ENCODE data around the gene ACIN1.
"Not testable (repeated sequence)": the region's sequence is repeated elsewhere in the genome, so short reads cannot be mapped to it uniquely, and the experiment has no call there.

ACIN1 gene

DNA sequence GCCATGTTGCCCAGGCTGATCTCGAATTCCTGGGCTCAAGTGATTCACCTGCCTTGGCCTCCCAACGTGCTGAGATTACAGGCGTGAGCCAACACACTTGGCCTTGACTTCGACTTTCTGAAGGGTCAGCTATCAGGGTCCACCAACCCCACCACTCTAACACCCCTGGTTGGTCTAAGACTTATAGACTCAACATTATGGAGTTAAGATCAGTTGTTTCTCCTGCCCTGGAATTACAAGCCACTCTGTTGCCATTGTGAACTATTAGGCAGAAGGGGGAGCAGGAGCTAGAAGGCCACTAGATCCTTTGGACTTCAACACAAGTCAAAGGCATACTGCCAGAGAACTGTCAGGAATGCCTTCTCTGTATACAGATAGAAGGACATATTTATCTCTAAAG, 54.8 kb downstream of the ACIN1 start:
- no peak for DNase-seq

DNA sequence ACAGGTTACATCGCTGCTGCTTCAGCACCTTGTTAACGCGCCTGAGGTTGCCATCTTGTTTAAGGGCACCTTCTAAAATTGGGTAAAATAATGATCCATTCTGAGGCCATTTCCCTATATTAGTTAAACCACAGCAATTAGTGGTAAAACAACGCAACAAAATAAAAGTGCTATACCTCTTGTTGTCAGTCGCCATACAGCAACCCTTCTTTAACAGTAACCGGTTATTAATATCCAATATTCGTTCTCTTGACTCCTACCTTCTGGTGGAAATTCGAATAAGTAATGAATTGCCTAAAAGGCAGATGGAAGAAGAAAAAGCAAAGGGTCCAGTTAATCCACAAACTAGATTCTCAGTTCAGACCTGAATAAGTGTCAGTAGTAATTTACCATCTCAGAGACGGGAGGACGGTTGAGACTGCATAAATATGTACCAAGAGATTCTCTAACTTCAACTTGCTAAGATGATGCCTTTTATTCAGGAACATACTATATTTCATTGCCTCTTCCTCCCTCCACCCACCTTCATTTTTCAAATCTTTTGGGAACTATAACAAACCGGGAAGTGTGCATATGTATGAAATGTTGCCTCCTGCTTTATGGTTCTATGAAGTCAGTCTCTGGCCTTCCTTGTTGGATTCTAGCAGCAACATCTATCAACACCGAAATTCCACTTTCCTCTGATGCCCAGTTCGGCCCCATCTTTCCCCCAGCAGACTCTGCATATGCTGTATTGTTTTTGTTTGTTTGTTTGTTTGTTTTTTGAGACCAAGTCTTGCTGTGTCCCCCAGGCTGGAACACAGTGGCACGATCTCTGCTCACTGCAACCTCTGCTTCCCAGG, 59.4 kb downstream of the ACIN1 start:
- DNase-seq = no peak

DNA sequence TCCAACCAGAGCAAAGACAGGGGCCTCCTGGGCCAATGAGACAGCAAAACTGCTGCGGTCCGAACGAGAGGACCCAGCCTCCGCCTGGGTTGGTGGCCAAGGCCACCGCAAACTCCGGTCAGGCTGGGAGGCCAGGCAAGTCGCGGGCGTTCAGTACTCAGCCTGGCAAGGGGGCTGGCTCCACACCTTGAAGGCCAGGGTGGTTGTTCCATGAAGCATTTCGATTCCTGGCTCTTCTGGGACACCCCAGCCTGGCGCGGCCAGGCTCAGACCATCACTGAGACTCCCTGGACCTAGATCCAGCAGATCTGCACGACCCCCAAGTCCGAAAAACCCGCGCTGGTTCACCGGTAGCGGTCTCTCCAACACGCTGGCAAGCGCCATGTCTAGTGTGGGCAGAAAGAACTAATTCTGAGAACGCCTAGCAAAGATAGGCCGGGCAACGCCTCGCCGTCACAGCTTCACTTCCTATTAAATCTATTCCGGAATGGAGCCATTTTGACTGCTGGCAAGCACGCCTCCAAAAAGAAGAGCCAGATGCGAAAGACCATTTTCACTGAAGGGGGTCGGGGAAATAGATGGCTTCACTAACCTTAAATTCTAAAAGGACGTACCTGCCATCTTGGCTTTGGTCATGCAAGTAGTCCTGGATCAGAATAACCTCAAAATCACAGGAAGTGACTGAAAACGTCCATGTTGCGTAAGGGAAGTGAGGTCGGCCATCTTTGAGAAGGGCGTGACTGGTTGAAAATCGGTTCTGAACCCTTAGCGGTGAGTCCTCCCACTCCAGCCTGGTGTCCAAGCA, 60.2 kb downstream of the ACIN1 start, which contains the start of gene PSMB5:
TSS of gene PSMB5 (minus strand) at position 403 of the 805 bp plus-strand sequence. CDS start at position 384, 19 bp downstream.
- no peak for DNase-seq

DNA sequence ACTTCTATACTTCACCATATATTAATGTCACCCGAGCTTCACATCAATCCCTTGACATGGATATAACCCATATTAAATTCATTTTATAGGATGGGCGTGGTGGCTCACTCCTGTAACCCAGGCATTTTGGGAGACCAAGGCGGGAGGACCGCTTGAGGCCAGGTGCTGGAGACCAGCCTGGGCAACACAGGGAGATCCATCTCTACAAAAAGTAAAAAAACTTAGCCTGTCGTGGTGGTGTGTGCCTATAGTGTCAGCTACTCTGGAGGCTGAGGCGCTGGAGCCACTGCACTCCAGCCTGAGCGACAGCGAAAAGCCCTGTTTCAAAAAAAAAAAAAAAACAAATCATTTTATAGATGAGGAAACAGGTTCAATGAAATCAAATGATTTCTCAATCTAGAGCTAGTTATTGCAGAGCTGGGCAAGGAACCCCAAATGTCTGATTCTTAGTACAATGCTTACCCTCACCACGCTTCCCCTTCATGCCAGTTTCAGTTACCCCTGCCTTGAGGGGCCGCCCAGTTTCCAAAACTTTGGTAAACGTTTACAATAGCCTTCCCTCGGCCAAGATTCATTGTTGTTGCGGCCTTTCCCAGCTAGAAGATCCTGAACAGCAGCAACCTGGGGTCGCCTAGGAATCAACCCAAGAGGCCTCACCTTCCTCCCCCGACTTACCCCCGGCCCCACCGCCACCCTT, 61.0 kb downstream of the ACIN1 start:
- DNase-seq = no peak

- DNase-seq = no peak
These were observed 61.6 kb downstream of the ACIN1 start for GRCh38 chr14:23033251-23033727.

DNA sequence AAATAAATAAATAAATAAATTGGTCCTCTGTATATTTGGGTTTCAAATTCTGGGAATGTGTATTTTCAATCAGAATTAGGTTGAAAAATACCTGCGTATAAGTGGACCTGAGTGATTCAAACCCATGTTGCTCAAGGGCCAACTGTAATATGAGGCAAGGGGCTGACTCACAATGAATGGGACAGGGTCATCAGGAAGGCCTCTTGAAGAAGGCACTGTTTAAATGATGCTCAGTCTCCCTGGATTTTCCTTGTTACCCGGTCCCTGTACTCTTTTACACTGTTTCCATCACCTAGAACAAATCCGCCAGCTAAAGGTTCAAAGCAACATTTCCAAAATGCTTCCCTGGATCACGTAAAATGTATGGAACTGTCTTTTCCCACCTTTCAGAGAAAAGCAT, 64.0 kb downstream of the ACIN1 start:
- DNase-seq = no peak

DNA sequence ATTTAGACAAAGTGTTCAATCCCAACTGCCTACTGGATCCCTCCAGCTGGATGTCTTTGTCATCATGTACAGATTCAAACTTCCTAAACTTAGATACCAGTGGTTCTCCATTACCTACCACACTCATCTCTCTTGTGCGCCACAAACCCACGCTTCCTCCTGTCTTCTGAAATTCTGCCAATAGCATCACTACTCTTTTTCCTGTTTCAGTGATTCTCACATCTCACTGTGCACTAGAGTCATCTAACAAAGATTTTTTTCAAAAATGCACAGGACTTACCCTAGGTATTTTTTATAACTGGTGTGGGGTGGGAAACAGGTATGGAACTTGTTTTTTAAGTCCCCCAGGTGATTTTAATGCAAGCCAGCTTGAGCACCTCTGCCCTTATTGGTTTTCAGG, 66.1 kb downstream of the ACIN1 start:
- DNase-seq = no peak

DNA sequence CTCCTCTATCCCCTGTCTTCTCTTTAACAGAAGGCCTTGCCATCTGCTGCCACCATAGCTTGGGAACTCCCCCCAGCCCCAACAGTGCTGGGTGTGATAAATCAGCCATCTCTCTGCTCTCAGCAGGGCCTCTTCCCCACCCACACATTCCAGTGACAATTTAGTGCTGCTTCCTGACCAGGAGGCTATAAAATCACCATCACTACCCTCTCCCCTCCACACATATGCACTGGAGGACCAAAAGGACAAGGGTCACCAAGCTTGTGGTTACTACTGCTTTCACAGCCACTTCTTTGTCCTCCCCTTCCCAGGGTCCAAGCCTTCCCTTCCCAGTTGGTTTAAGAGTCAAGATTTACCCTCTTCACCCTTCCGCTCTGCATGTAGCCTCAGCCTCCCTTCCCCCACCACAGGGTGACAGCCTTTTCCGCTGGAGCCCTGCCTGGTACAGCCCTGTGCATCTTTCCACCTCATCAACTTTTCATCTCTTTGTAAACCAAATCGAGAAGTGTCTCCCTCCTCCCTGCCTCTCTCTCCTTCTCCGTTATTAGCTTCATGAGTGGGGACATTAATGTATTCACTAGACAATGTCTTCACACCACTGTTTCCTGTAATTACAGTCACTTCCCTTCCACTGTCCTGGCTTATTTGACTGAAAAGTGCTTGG, 69.7 kb downstream of the ACIN1 start:
- no peak for DNase-seq

GRCh38 chr14:23024612-23025075, 70.3 kb downstream of the ACIN1 start:
- DNase-seq = no peak

- DNase-seq = no peak
These were observed 71.2 kb downstream of the ACIN1 start for GRCh38 chr14:23023795-23024152.

DNA sequence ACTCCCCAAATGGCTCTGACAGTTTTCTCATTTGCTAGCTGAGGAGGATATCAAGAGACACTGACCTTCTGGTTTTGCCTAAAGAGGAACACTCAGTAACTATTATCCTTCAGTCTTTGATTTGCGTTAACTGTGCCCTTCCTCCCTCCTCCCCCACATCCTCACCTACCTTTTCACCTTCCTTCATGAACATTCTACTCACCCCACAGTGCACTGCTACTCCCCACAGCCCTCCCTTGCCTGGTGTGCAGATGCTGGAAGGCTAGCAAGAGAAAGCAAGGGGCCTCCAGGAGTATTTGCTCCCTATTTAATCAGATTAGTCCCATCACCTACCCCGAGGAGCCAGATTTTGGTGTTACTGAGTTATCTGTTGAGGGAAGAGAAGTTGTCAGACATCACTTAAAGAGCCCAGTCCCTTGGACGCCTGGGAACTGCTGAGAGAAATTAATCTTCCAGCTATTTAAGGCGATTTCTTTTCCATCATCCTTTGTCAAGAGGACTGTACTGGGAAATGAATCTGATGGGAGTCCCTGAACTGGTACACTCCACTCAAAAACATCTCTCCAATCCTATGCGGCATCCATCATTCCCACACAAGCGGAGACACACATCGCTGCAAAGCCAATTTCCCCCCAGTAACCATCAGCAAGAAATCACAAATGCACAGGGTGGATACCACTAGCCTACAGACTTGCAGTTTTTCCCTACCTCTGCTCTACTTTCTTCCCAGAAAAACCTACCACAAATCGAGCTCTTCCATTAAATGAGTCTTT, 71.7 kb downstream of the ACIN1 start:
- no peak for DNase-seq

- DNase-seq = no peak
These were observed 73.0 kb downstream of the ACIN1 start for GRCh38 chr14:23021889-23022442.

GRCh38 chr14:23021434-23021833, 73.5 kb downstream of the ACIN1 start:
- no peak for DNase-seq

DNA sequence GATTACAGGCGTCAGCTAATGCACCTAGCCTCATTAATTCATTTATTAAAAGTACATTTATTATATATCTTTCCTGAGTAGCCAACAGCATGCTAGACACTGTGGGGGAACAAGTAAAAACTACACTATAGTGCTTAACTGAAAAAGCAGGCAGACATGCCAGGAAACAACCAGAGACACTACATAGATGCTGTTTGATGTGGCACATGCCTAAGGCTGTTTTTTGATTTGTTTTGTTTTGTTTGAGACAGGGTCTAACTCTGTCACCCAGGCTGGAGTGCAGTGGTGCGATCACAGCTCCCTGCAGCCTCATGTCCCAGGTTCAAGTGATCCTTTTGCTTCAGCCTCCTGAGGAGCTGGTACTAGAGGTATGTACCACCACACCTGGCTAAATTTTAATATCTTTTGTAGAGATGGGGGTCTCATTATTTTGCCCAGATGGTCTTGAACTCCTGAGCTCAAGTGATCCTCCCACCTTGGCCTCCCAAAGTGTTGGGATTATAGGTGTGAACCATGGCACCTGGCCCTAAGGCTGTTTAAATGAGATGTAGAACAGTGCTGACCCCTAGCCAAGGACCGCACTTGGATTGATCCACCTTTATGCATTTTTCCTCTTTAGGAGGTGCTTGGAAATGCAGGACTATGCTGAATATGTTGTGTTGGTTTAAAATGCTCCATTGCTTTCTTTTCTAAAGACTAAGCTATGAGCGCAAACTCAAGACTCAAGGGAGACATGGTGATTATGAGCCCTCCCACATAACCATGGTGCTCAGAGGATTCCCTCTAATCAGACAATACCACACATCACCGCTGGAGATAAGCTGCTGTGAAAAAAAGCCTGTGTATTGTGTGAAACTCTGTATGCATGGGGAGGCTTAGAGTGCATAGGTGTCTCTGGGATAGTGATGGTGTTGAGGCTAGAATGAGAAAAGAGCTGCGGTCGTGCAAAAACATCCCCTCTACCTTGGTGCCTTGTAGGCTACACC, 74.5 kb downstream of the ACIN1 start:
- DNase-seq = no peak

DNA sequence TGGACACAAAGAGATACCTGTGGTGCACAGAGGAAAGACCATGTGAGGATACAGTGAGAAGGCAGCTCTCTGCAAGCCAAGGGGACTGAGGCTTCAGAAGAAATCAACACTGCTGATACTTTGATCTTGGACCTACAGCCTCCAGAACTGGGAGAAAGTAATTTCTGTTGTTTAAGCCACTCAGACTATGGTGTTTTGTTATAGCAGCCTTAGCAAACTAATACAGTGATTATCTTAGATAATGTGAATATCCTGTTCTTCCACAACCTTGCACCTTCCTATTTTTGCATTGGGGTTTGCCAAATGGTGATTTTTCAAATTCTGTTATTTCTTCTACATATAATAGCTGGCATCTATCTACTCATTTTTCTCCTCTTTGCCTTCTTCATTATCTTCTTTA, 76.8 kb downstream of the ACIN1 start:
- no peak for DNase-seq

DNA sequence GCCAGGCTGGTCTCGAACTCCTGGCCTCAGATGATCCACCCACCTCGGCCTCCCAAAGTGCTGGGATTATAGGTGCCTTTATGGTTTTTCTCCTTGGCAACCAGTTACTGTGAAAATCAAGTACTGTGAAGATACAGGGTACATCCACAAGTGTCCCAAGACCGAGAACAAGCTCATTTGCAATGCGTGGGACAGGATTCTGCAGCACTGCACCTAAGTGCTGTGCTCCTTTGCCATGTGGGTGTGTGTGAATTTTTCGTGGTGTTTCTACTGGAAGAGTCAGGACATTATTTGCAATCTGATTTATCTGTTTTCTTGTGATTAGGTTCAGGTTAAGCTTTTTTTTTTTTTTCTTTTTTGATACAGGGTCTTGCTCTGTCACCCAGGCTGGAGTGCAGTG, 77.8 kb downstream of the ACIN1 start:
- no peak for DNase-seq

GRCh38 chr14:23015618-23016017, 79.3 kb downstream of the ACIN1 start:
- no peak for DNase-seq

DNA sequence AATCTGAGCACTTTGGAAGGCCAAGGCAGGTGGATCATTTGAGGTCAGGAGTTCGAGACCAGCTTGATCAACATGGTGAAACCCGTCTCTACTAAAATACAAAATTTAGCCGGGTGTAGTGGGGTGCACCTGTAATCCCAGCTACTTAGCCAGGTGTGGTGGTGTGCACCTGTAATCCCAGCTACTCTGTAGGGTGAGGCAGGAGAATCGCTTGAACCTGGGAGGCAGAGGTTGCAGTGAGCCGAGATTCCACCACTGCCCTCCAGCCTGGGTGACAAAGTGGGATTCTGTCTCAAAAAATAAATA, 81.2 kb downstream of the ACIN1 start:
- not testable (repeated sequence) for DNase-seq

GRCh38 chr14:23013054-23013748, 81.7 kb downstream of the ACIN1 start:
- no peak for DNase-seq

Measured in NCI-H510A treated with DMSO at 0.1 percent for 48 hours (cell line).